ENCODE data around the gene ACSS1.

GRCh38 chr20:25044660-25045342 is 13.1 kb downstream of the ACSS1 start:
- no peak for TF ChIP-seq CTCF (IDR thresholded peaks at IDR 0.05)
- no peak for TF ChIP-seq POLR2AphosphoS5 (IDR thresholded peaks at IDR 0.05)

All from upper lobe of left lung (tissue), 4 donors.